Prostate gland (tissue), 2 donors: ENCODE measurements around the gene MAML3. TPM values are rescaled to one million over a fixed set of nuclear protein-coding genes. Genes with fewer than 3 reads are reported as not detected.

Experiments
- DNase-seq: peaks from one replicate; pipeline ENCODE4 v3.0.0-alpha.2; 2019; ENCODE audit warnings: low spot score
- H3K27ac ChIP-seq, 2 donors: fragments of 200-600 bp; sonication (generic); 2 replicates each; pipeline ENCODE4 v1.5.1; 2017 to 2019
- H3K27me3 ChIP-seq: fragments of 200-600 bp; sonication (generic); replicated peaks from 2 replicates; pipeline ENCODE4 v1.5.1; 2019; ENCODE audit not compliant: insufficient read depth
- H3K36me3 ChIP-seq, 2 donors: fragments of 200-600 bp; sonication (generic); 1 replicate in 1 of 2; 2 replicates in 1 of 2; pipeline versions ENCODE4 v1.5.1 to v1.8.1; 2017 to 2019
- H3K4me1 ChIP-seq: fragments of 200-600 bp; sonication (generic); replicated peaks from 2 replicates; pipeline ENCODE4 v1.5.1; 2019
- H3K4me3 ChIP-seq, 2 donors: fragments of 200-600 bp; sonication (generic); 2 replicates each; pipeline ENCODE4 v1.5.1; 2017 to 2019
- H3K9me3 ChIP-seq: fragments of 200-600 bp; sonication (generic); 2 replicates; pipeline ENCODE4 v1.5.1; 2017
- CTCF ChIP-seq, 4 experiments: fragments of 200-600 bp in 2 of 4; fragments of 450-650 bp in 2 of 4; sonication (generic) in 2 of 4; IDR thresholded peaks; 1 replicate in 3 of 4; 2 replicates in 1 of 4; pipeline ENCODE4 v1.5.1; 2016 to 2019; ENCODE audit warnings: antibody characterized with exemption in 4 of 4, mild to moderate bottlenecking in 2 of 4, moderate library complexity in 2 of 4
- POLR2A ChIP-seq: fragments of 450-650 bp; IDR thresholded peaks from one replicate; pipeline ENCODE4 v1.6.1; 2016; ENCODE audit warnings: antibody characterized with exemption, mild to moderate bottlenecking
- POLR2AphosphoS5 ChIP-seq: sonication (generic); formaldehyde crosslinking; IDR thresholded peaks from one replicate; pipeline ENCODE4 v1.6.1; 2017; ENCODE audit warnings: antibody characterized with exemption
- WGBS: methylation state at CpG from one replicate; pipeline ENCODE4 v1.1.5; 2018; 5-methylcytosine and 5-hydroxymethylcytosine counted together
- intact Hi-C: fragments of 100-400 bp; cut with DNase I; formaldehyde crosslinking; loops from one replicate; pipeline ENCODE4 v1.14.2; 2022
- total RNA-seq, 2 donors: library from RNA; depleted of rRNA; stranded (reverse); fragments of >200 nt; gene quantifications; one replicate each; pipeline ENCODE4 v1.1.0, GENCODE V29; 2016

MAML3 gene
- total RNA-seq, 2 donors from 2014 or later, result 15.0 to 30.6 TPM

GRCh38 chr4:139934708-139935195, 219.2 kb downstream of the MAML3 start:
- WGBS, result 35% methylated on average over 3 of the region's 3 CpGs
- DNase-seq, result no peak
- no peaks in the 10 kb centered on the region for H3K27me3 ChIP-seq
- H3K27ac ChIP-seq, result no peak overlapping the region
- TF ChIP-seq POLR2A, result no peak
- no peak for TF ChIP-seq CTCF (IDR thresholded peaks at IDR 0.05)
- TF ChIP-seq POLR2AphosphoS5, result no peak
- no peaks in the 10 kb centered on the region for H3K9me3 ChIP-seq
- H3K4me1 ChIP-seq, result no peaks in the 10 kb centered on the region
- no peaks in the 10 kb centered on the region for H3K36me3 ChIP-seq
- no peak overlapping the region for H3K4me3 ChIP-seq
- intact Hi-C loops, result no loop called here

GRCh38 chr4:139934057-139934707, 219.8 kb downstream of the MAML3 start:
- intact Hi-C loops, result no loop called here
- TF ChIP-seq POLR2AphosphoS5, result no peak
- TF ChIP-seq POLR2A, result no peak
- no peak for TF ChIP-seq CTCF (IDR thresholded peaks at IDR 0.05)
- Histone ChIP-seq H3K36me3 (no peaks in the 10 kb centered on the region), H3K4me1 (no peaks in the 10 kb centered on the region), H3K4me3 (no peak overlapping the region), H3K9me3 (no peaks in the 10 kb centered on the region), H3K27me3 (no peaks in the 10 kb centered on the region), H3K27ac (no peak overlapping the region)
- no peak for DNase-seq
- 59% methylated on average over 10 of the region's 10 CpGs for WGBS

- H3K27ac ChIP-seq, result no peak overlapping the region
- H3K36me3 ChIP-seq, result no peaks in the 10 kb centered on the region
- no peak for DNase-seq
- intact Hi-C loops, result no loop called here
- H3K9me3 ChIP-seq, result no peaks in the 10 kb centered on the region
- H3K4me3 ChIP-seq, result no peak overlapping the region
- H3K4me1 ChIP-seq, result no peaks in the 10 kb centered on the region
- H3K27me3 ChIP-seq, result no peaks in the 10 kb centered on the region
- 84% methylated on average over 5 of the region's 5 CpGs for WGBS
- no peak for TF ChIP-seq POLR2A
- TF ChIP-seq POLR2AphosphoS5, result no peak
- no peak for TF ChIP-seq CTCF (IDR thresholded peaks at IDR 0.05)
These were observed 220.4 kb downstream of the MAML3 start for GRCh38 chr4:139933541-139933940.

- no peaks in the 10 kb centered on the region for H3K4me1 ChIP-seq
- intact Hi-C loops, result no loop called here
- WGBS, result 92% methylated on average over 6 of the region's 6 CpGs
- TF ChIP-seq POLR2AphosphoS5, result no peak
- no peak for TF ChIP-seq CTCF (IDR thresholded peaks at IDR 0.05)
- no peak for TF ChIP-seq POLR2A
- no peaks in the 10 kb centered on the region for H3K9me3 ChIP-seq
- H3K27ac ChIP-seq, result no peak overlapping the region
- DNase-seq, result no peak
- H3K36me3 ChIP-seq, result no peaks in the 10 kb centered on the region
- no peaks in the 10 kb centered on the region for H3K27me3 ChIP-seq
- H3K4me3 ChIP-seq, result no peak overlapping the region
These were observed 220.9 kb downstream of the MAML3 start for GRCh38 chr4:139933104-139933503.

DNA sequence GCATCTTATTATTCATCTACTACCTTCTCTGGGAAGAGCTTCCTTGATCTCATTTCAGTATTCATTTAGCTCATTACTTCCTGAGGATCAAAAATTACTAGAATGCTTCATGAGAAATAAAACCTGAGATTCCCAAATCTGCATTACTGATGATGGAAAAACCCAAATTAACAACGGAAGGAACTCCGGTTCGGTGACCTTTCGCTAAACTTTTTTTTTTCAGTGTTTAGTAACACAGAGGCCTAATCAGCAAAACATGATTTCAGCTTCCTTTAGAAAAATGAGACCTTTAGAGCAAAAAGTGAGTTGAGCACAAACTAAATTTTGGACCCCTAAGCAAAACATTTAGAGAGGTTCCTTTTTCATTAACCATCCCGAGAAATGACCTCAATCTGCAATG, 229.2 kb downstream of the MAML3 start:
- H3K27ac ChIP-seq, result no peak overlapping the region
- no peak overlapping the region for H3K4me3 ChIP-seq
- no peak for DNase-seq
- TF ChIP-seq POLR2AphosphoS5 (no peak), POLR2A (no peak), CTCF (IDR thresholded peaks at IDR 0.05) (no peak)
- 86% methylated on average over 5 of the region's 5 CpGs for WGBS
- peaks cover 32% of the 10 kb centered on the region for H3K4me1 ChIP-seq
- H3K36me3 ChIP-seq, result no peaks in the 10 kb centered on the region
- H3K9me3 ChIP-seq, result no peaks in the 10 kb centered on the region
- intact Hi-C loops, result loop anchor here (5.0 kb wide), 1 partner anchor 78 kb away; no protein-coding TSS in a partner anchor
- no peaks in the 10 kb centered on the region for H3K27me3 ChIP-seq
